NCI-H2107 (cell line): ENCODE data around the gene CHMP4A.
"Not testable (repeated sequence)": the region's sequence is repeated elsewhere in the genome, so short reads cannot be mapped to it uniquely, and the experiment has no call there.

Experiments used
- DNase-seq: peaks from one replicate; lab custom pipeline; 2025; lab: John Stamatoyannopoulos, UW

Gene CHMP4A

GRCh38 chr14:24246765-24247212 is 33.5 kb upstream of the CHMP4A start:
- DNase-seq, result no peak

GRCh38 chr14:24245350-24245749 is 32.1 kb upstream of the CHMP4A start:
- not testable (repeated sequence) for DNase-seq

GRCh38 chr14:24243336-24243836 is 30.1 kb upstream of the CHMP4A start:
- DNase-seq, result no peak

GRCh38 chr14:24241829-24242443 is 28.6 kb upstream of the CHMP4A start:
- DNase-seq, result peak; percentile 89

- DNase-seq, result no peak
These were observed 27.0 kb upstream of the CHMP4A start for GRCh38 chr14:24240110-24240918.

GRCh38 chr14:24238527-24239037 is 25.3 kb upstream of the CHMP4A start:
- no peak for DNase-seq

- DNase-seq, result no peak
These were observed 24.8 kb upstream of the CHMP4A start for GRCh38 chr14:24238123-24238522.

GRCh38 chr14:24237463-24237955 is 24.2 kb upstream of the CHMP4A start:
- DNase-seq, result no peak

GRCh38 chr14:24236689-24237462 is 23.6 kb upstream of the CHMP4A start:
- no peak for DNase-seq

- no peak for DNase-seq
These were observed 22.8 kb upstream of the CHMP4A start for GRCh38 chr14:24235804-24236688.

GRCh38 chr14:24234095-24235005 is 21.1 kb upstream of the CHMP4A start:
- DNase-seq, result no peak

- no peak for DNase-seq
These were observed 20.2 kb upstream of the CHMP4A start for GRCh38 chr14:24233538-24233866.

- DNase-seq, result no peak
These were observed 19.6 kb upstream of the CHMP4A start, which contains the start of gene GMPR2 for GRCh38 chr14:24232645-24233537. Gene GMPR2, plus strand, starts transcription at chr14:24232929. Its CDS starts 325 bp downstream, at chr14:24233254.

GRCh38 chr14:24232121-24232644 is 18.9 kb upstream of the CHMP4A start, which contains the start of gene NEDD8:
Gene NEDD8, minus strand, starts transcription at chr14:24232367. Its CDS starts 100 bp downstream, at chr14:24232267.
- DNase-seq, result peak; percentile 70

- no peak for DNase-seq
These were observed 18.2 kb upstream of the CHMP4A start for GRCh38 chr14:24231263-24232120.

GRCh38 chr14:24228902-24229301 is 15.6 kb upstream of the CHMP4A start:
- DNase-seq, result no peak

GRCh38 chr14:24226473-24226872 is 13.2 kb upstream of the CHMP4A start:
- no peak for DNase-seq
